GM18519 (cell line): Measurements from ENCODE around the gene WWC1.

ENCODE experiments used
- ATAC-seq: cut with Tn5 transposase; IDR thresholded peaks from one replicate; pipeline ENCODE4 v1.9.1; 2021; ENCODE audit warnings: mild to moderate bottlenecking, moderate library complexity; ENCODE audit not compliant: unreplicated experiment, low FRiP score

Gene WWC1

DNA sequence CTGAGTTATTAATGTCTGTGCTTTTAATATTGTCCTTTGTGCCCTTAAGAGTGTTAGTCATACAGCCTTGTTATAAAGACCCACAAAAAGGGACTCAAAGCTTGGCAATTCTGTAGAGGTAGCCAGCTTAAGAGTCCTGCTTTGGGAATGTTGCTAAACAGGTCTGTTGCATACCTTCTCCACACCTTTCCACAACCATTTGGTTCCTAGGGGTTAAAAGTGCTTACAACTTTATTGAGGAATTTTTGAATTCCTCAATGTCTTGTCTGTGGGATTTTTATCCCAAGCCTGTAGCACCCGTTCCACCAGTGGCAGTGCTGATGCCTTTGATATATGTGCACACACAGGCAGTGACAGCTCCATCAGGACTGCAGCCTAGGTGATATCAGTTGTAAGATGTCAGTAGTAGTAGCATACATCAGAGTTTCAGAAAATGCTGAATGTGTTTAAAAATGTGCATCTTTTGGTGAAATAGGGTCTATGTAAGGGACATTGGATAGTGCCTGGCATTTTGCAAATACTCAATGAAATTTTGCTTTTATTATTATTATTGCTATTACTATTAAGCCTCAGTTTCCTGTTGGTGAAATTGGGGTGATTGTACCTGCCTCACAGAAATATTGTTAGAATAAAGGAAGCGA, 68.5 kb downstream of the WWC1 start:
- no peak for ATAC-seq

DNA sequence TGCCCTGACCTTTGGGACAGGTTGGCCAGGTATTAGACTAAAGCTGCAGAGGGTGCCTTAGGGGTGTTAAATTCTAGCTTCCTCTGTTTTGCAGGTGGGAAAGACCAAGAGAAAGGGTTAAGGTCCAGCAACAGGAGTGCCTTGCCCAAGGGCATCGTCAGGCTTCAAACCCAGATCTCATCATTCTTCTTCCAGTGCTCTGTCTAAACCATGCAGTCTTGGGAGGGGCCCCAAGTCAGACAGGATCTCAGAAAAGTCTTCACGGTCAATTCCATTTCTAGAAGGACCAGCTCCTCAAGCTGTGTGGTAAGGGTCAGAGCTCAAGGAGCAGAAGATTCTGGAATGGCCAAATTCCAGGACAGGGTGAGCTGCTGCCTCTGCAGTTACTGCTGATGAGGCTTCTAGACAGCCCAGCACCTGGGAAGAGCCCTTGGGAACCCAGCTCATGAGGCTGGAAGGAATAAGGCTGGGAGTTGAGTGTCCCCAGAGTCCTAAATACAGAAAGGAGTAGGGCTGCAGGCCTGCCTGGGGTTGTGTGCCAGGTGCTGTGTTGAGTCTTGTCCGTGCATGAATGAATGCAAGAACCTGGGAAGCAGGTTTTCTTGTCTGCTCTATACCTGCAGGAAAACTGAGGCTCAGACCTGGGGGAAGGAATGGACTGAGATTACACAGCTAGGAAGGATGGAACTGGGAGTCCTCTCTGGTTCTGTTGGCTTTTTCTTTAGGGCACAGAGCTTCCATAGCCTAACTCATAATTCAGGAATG, 69.3 kb downstream of the WWC1 start:
- no peak for ATAC-seq

DNA sequence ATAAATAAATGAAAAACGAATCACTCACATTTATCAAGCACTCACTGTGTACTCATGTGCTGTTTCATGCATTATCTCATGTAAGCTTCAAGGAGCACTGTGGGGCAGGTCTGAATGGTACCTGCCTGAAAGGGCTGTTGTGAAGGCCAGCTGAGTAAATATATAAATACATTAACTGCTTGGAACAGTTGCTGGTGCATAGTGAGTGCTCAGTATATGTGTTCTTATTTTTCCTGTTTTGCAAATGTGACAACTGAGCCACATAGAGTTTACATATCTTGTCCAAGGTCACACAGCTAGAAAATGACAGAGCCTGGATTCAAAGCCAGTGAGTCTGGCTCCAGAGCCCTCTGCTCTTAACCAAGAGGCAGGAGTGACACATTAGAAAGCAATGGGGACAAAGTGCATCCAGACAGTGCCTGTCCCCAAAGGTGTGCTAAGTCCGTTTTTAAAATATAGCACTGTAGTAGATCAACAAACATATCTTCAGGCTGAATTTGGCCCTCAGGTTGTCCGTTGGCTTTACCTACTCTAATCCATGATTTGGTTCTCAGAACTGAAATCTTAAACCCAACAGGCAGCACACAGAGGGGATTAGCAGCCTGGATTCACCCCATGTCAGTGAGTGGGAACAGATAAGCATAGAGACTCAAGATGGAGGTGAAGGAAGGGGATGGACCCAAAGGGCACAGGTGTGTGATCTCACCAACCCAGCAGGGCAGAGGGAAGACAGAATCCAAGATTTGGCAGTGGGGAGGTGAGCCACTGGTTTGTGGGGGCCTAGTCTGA, 70.8 kb downstream of the WWC1 start:
- no peak for ATAC-seq

DNA sequence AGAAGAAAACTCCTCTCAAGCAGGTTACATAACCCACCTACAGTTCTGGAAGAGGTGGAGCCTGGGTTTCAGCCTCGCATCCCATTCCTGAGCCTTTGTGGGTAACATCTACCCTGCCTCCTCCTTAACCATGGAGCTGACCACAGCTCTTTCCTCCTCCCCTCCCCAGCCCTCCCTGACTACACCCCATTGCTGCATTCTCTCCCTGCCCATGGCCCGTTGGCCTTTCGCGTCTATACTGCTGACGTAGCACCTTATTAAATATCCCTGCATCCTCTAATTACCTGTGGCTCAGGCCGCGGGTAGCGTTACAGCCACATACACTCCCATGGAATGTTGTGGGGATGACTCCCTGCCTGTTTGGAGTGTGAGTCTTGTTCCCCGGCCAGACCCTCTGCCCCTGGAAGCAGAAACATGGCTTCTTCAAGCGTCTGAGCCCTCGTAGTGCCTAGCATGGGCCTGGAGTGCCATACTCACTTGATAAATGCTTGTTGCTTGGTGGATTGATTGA, 72.8 kb downstream of the WWC1 start:
- ATAC-seq = no peak

DNA sequence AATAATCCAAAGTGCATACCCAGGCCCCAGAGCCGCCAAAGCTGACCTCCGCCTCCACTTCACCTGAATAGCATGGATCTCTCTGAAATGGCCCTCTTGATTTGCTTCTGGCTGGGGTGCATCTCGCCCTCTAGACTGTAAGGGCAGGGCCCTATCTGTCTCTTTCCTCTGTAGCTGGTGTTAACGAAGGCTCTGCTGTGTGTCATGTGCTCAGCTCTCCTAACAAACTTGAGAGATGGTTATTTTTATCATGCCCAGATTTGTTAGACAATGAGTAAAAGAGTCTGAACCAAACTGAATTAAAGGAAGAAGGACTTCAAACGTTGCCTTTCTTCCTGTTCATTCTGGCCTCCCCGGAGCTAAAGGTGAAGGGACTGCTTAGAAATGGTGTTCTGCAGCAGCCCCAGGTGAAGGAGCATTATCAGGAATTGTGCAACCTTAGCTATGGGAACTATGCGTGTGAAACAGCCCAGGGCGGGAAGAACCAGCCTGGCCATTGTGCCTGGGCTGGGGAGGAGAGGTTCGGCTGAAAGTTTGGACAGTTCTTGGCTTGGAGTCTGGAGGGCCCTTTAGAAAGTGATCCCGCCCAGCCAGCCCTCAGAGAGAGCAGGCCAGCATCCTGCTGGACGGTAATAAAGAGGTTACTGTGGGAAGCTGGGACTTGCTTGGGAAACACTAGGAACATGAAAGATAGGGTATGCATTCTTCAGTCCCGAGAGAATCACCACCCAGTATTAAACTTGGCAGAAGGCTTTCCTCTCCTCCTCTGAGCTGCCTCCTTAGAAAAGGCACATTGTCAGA, 73.5 kb downstream of the WWC1 start:
- no peak for ATAC-seq

DNA sequence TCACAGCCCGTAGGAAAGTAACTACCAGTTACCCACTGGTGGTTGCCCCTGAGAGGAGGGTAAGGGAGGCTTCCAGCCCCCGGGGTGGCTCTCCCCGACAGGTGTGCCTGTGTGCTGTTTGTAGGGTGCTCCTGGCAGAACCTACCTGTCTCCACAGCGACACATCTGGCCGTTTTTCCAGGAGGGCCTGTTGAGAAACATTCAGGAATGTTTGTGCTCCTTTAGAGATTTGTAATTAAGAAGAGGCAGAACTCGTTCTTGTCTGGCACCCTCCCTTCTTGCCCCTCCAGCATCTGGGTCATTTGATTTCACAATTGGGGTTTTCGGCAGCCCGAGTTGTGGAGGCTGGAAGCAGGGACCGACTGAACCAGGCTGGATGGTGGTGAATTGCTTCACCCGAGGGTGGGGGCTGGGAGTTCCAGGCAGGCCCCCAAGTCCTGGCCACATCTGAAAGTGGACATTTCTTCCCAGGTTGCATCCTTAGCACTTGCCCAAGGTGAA, 74.2 kb downstream of the WWC1 start:
- no peak for ATAC-seq

DNA sequence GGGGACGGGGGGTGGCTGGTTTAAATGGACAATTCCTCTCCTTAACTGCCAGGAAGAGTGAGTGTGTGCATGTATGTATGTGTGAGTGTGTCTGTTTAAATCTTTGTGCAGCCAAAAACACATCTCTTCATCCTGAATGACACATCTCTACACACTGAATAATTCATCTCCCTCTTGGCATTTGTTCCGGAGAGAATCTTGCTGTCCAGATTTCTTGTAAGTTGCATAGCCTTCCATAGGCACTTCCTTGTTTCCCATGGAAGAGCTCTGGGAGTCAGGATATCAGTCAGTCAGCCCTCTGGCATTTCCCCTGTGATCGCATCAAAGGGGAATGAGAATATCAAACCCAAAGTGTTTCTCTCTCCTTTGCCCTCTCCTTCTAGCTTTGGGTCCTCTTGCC, 74.7 kb downstream of the WWC1 start:
- no peak for ATAC-seq

DNA sequence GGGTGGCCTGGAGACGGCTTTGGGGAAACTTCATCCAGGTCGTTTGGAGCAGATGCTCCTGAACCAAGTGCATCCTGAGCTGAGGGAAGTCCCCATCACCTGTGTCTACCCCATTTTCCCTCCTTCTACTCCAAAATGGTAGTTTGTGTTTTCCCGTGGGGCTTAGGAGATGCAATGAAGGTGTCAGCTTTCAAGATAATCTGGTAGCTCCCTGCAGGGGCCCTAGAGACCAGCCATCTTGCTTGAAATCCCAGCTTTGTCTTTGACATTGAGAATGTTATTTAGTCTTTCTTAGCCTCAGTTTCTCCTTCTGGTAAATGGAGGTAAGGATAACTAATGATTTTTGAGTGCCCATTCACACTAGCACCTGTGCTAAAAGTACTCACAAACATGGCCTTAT, 77.4 kb downstream of the WWC1 start:
- ATAC-seq = no peak

DNA sequence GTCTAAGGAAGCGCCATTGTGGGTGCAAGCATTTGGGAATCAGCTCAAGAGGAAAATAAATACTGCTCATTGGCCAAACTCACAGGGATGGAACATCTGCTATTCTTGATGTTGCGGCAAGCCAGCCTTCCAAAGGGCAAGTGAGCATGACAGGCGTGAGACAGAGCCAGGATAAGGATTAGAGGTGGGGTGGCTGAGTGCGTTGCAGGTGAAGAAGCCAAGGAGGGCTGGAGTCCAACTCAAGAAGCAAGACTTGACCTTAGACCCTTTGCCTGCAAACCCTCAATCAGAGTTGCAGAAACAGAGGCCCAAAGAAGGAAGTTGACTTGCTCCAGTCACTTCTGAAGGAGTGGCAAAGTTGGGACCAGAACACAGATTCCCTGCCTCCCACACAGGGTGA, 79.4 kb downstream of the WWC1 start:
- ATAC-seq = no peak

DNA sequence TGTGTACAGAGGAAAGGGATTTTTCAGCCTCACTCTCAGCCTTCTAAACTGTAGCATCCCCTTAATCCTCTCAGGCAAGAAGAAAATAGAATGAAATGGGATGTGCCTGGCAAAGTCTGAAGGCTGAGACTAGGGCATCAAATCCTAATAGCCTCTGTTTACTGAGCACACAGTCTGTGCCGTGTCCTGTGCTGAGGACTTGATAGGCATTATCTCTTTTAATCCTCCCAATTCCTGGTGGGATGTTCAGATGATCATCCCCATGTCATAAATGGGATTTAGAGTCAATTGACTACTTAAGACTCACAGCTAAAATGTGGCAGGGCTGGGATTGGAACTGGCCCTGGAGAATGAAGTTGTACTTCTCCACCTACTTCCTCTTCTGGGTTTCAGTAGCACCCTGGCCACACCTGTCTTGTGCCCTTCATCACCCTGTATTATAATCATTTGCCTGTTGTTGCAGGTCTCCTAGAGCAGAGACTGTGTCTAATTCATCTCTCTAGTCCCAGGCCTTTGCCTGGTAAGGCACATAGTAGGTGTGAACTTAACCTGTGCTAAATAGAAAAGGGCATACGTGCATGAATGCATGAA, 81.0 kb downstream of the WWC1 start:
- peak; percentile 76 for ATAC-seq

DNA sequence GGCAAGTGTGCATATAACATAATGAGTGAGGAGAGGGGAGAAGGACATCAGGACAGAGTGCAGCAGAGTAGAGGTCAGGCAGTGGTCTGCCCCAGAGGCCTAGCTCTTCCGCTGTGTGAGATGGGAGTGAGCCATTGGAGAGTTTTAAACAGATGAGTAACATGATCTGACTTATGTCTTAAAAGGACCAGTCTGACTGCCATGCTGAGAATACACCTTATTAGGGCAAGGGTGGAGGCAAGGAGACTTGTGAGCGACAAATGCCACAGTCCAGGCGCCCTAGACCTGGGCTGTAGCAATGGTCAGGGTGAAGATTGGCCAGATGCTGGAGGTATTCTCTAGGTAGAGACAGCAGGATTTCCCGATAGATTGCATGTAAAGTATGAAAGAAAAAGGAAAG, 83.1 kb downstream of the WWC1 start:
- no peak for ATAC-seq

DNA sequence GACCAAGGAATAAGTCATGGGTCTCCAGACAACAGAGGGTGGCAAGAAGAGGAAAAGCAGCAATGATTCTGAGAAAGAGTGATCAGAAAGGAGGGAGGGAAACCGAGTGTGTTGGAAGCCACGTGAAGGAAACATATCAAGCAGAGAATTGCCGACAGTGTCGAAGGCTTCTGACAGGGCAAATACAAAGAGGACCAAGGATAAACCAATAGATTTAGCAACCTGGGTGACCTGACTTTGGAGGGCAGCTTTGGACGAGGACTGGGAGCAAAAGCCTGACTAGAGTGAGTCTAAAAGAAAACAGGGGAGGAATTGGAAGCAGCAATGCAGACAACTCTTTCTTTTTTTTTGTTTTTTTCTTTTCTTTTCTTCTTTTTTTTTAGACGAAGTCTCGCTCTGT, 83.8 kb downstream of the WWC1 start:
- ATAC-seq = no peak

DNA sequence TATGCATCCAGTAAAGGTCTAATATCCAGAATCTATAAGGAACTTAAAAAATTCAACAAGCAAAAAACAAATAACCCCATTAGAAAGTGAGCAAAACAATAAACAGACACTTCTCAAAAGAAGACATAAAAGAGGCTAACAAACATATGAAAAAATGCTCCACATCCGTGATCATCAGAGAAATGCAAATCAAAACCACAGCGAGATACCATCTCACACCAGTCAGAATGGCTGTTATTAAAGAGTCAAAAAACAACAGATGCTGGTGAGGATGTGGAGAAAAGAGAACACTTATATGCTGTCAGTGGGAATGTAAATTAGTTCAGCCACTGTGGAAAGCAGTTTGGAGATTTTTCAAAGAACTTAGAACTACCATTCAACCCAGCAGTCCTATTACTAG, 86.1 kb downstream of the WWC1 start:
- no peak for ATAC-seq

DNA sequence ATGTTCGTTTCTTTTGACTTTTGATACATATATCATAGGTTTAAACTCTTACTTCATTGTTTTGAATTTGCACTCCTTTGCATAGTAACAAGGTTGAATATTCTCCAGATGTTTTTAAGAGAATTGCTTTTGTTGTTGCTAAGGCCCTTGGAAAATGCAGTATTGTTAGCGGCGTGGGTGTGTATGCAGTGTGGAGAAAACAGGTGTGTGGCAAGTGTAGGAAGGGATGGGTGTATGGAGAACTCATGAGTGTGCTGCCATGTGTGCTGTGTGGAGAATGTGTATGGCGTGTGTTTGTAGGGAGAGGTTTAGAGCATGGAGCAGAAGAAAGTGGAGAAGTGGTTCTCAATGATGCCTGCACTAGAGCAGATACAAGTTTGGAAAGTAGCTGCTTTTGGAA, 87.3 kb downstream of the WWC1 start:
- ATAC-seq = no peak

DNA sequence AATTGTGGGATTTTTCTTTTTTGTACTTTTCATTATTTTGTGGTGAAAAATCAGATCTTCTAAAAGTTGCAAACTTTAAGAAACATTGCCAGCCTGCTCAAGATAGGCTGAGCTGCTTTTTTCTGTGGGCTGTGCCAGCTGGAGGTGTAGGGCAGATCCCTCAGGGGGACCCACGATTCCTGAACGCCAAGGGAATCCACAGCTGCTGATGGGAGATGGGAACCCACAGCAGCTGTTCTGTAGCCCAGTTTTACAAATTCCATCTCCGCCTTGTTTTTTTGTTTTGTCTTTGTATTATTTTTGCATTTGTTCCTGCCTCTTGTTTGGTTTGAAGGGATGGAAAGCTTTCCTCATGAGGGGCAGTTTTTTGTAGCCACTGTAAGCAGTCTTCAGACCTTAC, 91.0 kb downstream of the WWC1 start:
- no peak for ATAC-seq

DNA sequence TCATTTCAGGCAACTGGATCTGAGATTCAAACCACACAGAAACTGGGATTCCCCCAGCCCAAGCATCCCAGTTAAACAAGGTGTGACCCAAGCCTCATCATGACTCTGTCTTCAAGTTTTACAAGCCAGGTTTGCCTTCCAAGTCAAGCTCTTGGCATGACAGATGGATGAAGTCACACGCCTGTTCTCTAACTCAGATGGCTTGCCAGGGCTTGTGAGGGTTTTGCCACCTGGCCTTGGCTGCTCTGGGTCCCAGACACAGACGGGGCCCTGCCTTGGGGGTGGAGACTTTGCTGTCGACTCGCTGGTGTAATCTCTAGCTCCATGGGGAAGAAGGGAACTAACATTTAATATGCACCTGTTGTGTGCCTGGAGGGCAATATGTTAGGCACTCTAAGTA, 99.0 kb downstream of the WWC1 start:
- ATAC-seq = no peak

DNA sequence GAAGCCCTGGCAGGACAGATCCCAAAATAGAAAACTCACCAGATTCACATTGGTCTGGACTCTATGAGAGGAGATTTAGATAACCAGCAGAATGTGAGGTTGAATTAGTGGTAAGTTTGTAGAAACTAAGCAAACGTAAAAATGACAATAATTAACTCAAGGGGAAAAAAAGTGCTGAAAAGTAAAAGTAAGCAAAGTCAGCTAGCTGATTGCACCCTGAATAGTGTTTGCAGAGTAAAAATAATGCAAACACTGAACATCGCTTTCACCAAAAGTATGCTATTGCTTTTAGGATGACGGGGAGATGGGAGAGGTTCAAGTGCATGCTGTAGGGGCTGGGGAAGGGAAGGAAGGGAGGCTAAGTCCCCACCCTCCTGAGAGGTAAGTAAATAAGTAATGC, 102.3 kb downstream of the WWC1 start:
- ATAC-seq = no peak

DNA sequence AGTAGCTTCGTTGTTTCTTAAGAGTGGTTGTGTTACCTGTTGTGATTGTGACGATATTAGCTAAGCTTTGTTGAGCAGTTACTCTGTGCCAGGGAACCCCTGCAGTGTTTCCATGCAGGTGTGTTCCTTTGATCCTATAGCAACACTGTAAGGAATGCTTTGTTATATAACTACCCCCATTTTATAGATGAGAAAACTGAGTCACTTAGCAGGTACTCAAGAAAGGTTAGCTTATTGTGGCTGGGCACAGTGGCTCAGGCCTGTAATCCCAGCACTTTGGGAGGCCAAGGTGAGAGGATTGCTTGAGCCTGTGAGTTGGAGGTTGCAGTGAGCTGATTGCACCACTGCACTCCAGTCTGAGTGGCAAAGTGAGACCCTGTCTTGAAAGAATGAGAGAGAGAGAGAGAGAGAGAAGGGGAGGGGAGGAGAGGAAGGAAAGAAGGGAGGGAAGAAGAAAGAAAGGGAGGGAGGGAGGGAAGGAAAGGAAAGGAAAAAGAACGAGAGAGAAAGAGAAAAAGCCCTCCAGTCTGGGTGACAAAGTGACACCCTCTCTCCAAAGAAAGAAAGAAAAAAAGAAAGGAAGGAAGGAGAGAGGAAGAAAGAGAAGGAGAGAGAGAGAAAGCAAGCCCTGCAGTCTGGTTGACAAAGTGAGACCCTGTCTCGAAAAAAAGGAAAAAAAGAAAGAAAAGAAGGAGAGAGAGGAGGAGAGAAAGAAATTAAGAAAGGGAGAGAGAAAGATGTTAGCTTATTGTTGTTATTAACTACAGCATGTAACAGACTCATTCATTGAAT, 109.2 kb downstream of the WWC1 start:
- ATAC-seq = no peak

DNA sequence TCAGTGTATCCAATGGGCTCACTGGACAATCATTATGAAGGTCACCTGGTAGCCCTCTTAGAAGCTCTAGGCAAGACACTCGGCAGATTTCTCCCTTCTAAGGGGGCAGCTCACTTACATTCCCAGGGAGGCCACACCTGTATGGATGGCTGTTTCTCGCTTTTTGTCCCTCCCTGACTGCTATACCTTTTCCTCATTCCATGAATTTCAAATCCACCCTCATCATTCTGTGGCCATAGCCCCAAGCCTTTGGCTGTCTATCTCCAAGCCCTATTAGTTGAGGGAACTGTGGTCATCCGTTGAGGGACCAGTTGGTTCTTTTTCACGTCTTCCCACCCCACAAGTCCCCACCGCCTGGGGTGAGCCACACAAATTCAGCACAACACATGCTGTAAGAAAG, 109.8 kb downstream of the WWC1 start:
- no peak for ATAC-seq
